ENCODE results near the gene TPH2. TPM values are rescaled to one million over a fixed set of nuclear protein-coding genes. Genes with fewer than 3 reads are reported as not detected.
A peak's percentile ranks its signal among the peaks of the same experiment; 100 is the strongest.

Gene TPH2
- total and polyA plus RNA-seq, 2 experiments from 2014 or later = not detected

DNA sequence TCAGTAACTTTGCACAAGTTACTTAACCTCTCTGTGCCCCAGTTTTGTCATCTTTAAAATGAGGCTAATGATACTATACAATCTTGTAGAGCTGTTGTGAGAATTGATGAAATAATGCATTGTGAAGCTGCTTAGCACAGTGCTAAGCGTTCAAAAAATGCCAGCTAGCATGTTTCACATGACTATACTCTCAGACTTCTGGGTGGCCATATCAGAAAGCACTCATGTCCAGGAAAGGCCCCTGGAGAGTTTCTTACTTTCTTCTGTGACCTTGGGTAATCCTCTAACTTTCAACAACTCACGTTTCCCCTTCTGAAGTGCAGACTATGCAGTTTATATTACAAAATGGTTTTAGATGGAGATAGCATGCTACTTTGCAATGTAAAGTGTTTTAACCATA, 68.1 kb downstream of the TPH2 start:
- Histone ChIP-seq H3K79me2 (no peaks in the 10 kb centered on the region), H3K27ac (no peak overlapping the region), H3K9me2 (replicated peaks; ENCODE audit: insufficient read depth) (no peaks in the 10 kb centered on the region), H3K4me1 (ENCODE audit: insufficient read depth) (no peaks in the 10 kb centered on the region), H3K9me3 (ENCODE audit: low read depth) (no peaks in the 10 kb centered on the region), H3K27me3 (no peaks in the 10 kb centered on the region), H3K4me3 (no peak overlapping the region), H2AFZ (no peak overlapping the region), H4K20me1 (ENCODE audit: insufficient read depth, poor library complexity, severe bottlenecking) (no peaks in the 10 kb centered on the region), H3K36me3 (replicated peaks; ENCODE audit: insufficient read depth, low read depth) (no peaks in the 10 kb centered on the region), H3K4me2 (no peak overlapping the region)
- no peak for DNase-seq (ENCODE audit: low spot score)
- TF ChIP-seq, protein P1, sequence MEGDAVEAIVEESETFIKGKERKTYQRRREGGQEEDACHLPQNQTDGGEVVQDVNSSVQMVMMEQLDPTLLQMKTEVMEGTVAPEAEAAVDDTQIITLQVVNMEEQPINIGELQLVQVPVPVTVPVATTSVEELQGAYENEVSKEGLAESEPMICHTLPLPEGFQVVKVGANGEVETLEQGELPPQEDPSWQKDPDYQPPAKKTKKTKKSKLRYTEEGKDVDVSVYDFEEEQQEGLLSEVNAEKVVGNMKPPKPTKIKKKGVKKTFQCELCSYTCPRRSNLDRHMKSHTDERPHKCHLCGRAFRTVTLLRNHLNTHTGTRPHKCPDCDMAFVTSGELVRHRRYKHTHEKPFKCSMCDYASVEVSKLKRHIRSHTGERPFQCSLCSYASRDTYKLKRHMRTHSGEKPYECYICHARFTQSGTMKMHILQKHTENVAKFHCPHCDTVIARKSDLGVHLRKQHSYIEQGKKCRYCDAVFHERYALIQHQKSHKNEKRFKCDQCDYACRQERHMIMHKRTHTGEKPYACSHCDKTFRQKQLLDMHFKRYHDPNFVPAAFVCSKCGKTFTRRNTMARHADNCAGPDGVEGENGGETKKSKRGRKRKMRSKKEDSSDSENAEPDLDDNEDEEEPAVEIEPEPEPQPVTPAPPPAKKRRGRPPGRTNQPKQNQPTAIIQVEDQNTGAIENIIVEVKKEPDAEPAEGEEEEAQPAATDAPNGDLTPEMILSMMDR (IDR thresholded peaks at IDR 0.05; ENCODE audit: poor library complexity) = no peak
- TF ChIP-seq EZH2 (IDR thresholded peaks at IDR 0.05; ENCODE audit: borderline replicate concordance) = no peak
- no peak for TF ChIP-seq EZH2phosphoT487 (IDR thresholded peaks at IDR 0.05; ENCODE audit: low read depth, severe bottlenecking, unreplicated experiment)
- 52% methylated on average over 2 of the region's 2 CpGs for WGBS (ENCODE audit: low lambda C conversion rate, missing lambda C conversion rate)

DNA sequence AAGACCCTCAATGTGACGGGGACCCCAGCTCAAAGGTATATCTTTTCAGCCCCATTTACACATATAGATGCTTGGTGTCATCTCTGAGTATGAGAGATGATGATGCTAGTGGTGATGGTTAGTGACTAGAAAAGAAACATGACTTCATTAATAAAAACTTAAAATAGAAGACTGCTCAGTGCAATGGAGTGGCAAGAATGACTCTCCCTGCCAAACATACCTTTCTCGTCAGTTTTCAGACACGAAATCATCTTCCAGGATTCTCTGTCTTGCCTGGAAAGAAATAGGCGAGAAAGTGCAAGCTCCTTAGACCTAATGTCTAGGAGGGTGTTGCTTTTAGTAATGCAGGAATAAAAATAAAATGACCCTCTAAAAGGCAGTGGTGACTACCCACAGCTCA, 71.7 kb downstream of the TPH2 start:
- Histone ChIP-seq H3K9me3 (ENCODE audit: low read depth) (no peaks in the 10 kb centered on the region), H3K4me3 (no peak overlapping the region), H3K9me2 (replicated peaks; ENCODE audit: insufficient read depth) (no peaks in the 10 kb centered on the region), H2AFZ (no peak overlapping the region), H4K20me1 (ENCODE audit: insufficient read depth, poor library complexity, severe bottlenecking) (no peaks in the 10 kb centered on the region), H3K4me1 (ENCODE audit: insufficient read depth) (no peaks in the 10 kb centered on the region), H3K27me3 (no peaks in the 10 kb centered on the region), H3K27ac (no peak overlapping the region), H3K4me2 (no peak overlapping the region), H3K79me2 (no peaks in the 10 kb centered on the region), H3K36me3 (replicated peaks; ENCODE audit: insufficient read depth, low read depth) (no peaks in the 10 kb centered on the region)
- DNase-seq (ENCODE audit: low spot score) = no peak
- TF ChIP-seq EZH2phosphoT487 (IDR thresholded peaks at IDR 0.05; ENCODE audit: low read depth, severe bottlenecking, unreplicated experiment) = no peak
- no peak for TF ChIP-seq EZH2 (IDR thresholded peaks at IDR 0.05; ENCODE audit: borderline replicate concordance)
- TF ChIP-seq, protein P1 (IDR thresholded peaks at IDR 0.05; ENCODE audit: poor library complexity) = no peak
- 59% methylated on average over 4 of the region's 4 CpGs for WGBS (ENCODE audit: low lambda C conversion rate, missing lambda C conversion rate)

DNA sequence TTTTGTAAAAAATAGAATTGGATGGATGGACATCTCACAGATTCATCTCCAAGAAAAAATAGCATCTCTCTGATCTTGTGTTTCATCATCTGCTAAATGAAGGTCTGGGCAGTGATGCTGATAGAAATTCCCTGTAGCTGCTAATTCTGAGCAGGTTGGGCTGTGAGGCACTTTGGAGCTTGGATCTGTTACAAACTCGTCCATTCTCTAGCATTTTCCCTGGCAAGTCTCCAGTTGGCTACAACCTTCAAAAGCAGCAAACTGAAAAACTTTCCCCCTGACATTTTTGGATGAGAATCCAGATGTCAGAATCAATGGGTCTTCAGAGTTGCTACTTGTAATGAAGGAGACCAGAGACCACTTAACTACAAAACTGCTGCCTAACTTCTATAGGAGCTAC, 72.7 kb downstream of the TPH2 start:
- DNase-seq (ENCODE audit: low spot score) = peak; percentile 8
- no peak for TF ChIP-seq EZH2 (IDR thresholded peaks at IDR 0.05; ENCODE audit: borderline replicate concordance)
- no peaks in the 10 kb centered on the region for H3K79me2 ChIP-seq
- no peak overlapping the region for H3K27ac ChIP-seq
- no peaks in the 10 kb centered on the region for H3K27me3 ChIP-seq
- no peaks in the 10 kb centered on the region for H3K9me3 ChIP-seq (ENCODE audit: low read depth)
- H3K4me3 ChIP-seq = no peak overlapping the region
- no peaks in the 10 kb centered on the region for H3K9me2 ChIP-seq (replicated peaks; ENCODE audit: insufficient read depth)
- H2AFZ ChIP-seq = no peak overlapping the region
- no peak overlapping the region for H3K4me2 ChIP-seq
- 50% methylated on average over 1 of the region's 1 CpG for WGBS (ENCODE audit: low lambda C conversion rate, missing lambda C conversion rate)
- no peaks in the 10 kb centered on the region for H4K20me1 ChIP-seq (ENCODE audit: insufficient read depth, poor library complexity, severe bottlenecking)
- no peaks in the 10 kb centered on the region for H3K4me1 ChIP-seq (ENCODE audit: insufficient read depth)
- no peaks in the 10 kb centered on the region for H3K36me3 ChIP-seq (replicated peaks; ENCODE audit: insufficient read depth, low read depth)

DNA sequence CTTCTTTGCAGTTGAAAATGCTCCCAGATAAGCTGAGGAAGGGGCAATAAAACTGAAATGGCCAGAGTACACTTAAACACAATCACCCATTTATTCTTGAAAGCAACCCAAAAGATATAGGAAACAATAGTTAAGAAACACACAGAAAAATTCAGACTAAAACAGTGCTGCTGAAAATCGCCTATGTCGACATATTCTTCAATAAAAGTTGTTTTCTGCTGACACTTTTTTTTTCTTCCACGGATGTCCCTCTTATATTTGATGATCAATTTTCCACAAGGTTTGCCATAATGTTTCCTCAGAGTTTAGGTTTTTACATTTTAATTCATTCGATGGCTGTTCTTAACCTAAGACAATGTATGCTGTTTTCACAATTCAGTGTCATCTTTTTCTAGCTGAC, 74.2 kb downstream of the TPH2 start:
- no peaks in the 10 kb centered on the region for H3K9me3 ChIP-seq (ENCODE audit: low read depth)
- TF ChIP-seq, protein P1 (IDR thresholded peaks at IDR 0.05; ENCODE audit: poor library complexity) = no peak
- no peak overlapping the region for H3K4me2 ChIP-seq
- no peaks in the 10 kb centered on the region for H3K79me2 ChIP-seq
- no peaks in the 10 kb centered on the region for H3K4me1 ChIP-seq (ENCODE audit: insufficient read depth)
- WGBS (ENCODE audit: low lambda C conversion rate, missing lambda C conversion rate) = 66% methylated on average over 4 of the region's 4 CpGs
- no peak overlapping the region for H3K27ac ChIP-seq
- no peaks in the 10 kb centered on the region for H3K36me3 ChIP-seq (replicated peaks; ENCODE audit: insufficient read depth, low read depth)
- DNase-seq (ENCODE audit: low spot score) = no peak
- H3K4me3 ChIP-seq = no peak overlapping the region
- H3K27me3 ChIP-seq = no peaks in the 10 kb centered on the region
- H4K20me1 ChIP-seq (ENCODE audit: insufficient read depth, poor library complexity, severe bottlenecking) = no peaks in the 10 kb centered on the region
- H3K9me2 ChIP-seq (replicated peaks; ENCODE audit: insufficient read depth) = no peaks in the 10 kb centered on the region
- H2AFZ ChIP-seq = no peak overlapping the region
